ENCODE data around the gene VMP1. TPM values are rescaled to one million over a fixed set of nuclear protein-coding genes. Genes with fewer than 3 reads are reported as not detected.
"Not testable (repeated sequence)": the region's sequence is repeated elsewhere in the genome, so short reads cannot be mapped to it uniquely, and the experiment has no call there.

The VMP1 gene
- total RNA-seq, 2 experiments from 2014 or later, result 29.2 to 38.0 TPM

DNA sequence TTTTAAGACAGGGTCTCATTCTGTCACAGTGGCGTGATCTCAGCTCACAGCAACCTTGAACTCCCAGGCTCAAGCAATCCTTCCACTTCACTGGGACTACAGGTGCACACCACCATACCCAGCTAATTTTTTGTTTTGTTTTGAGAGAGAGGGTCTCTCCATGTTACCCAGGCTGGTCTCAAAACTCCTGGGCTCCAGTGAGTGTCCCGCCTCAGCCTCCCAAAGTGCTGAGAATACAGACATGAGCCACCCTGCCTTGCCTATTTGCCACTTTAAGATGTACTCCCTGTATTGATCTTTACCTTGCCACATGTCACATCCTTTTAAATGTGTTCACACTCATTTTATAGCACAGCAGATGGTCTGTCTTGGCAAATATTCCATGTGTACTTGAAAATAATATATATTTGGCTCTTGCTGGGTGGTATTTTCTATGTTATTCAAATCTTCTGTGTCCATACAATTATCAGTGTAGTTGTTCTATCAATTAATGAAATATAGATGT lies 50.5 kb downstream of the VMP1 start:
- POLR2A ChIA-PET, result interaction anchor here (0.6 to 0.7 kb wide), 3 partner anchors 47 to 178 kb away, joined by 3 to 5 read pairs (median 3); no protein-coding TSS in a partner anchor

DNA sequence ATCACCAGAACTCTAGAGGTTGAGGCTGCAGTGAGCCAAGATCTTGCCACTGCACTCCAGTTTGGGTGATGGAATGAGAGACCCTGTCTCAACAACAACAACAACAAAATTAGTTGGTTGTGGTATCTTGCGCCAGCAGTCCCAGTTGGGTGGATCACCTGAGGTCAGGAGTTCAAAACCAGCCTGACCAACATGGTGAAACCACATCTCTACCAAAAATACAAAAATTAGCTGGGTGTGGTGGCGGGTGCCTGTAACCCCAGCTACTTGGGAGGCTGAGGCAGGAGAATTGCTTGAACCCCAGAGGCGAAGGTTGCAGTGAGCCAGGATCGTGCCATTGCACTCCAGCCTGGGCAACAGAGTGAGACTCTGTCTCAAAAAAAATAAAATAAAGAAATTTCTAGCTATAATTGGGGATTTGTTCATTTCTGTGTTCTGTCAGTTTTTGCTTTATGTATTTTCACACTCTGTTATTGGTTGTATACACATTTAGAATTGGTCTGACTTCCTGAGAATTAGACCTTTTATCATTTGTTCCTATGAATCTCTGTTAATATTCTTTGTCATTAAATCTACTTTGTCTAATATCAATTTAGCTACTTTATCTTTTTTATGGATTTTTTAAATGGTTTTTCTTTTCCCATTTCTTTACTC lies 51.7 kb downstream of the VMP1 start:
- H3K79me2 ChIP-seq (ENCODE audit: insufficient read depth, low read depth, low read length); DNase-seq (ENCODE audit: low spot score); H3K4me1 ChIP-seq (ENCODE audit: insufficient read depth, low read length, poor library complexity, severe bottlenecking); H3K9me3 ChIP-seq (ENCODE audit: low read length); H3K9me2 ChIP-seq (ENCODE audit: insufficient read depth, low read length); H3K4me3 ChIP-seq (ENCODE audit: low read depth, low read length, poor library complexity, severe bottlenecking); H3K27ac ChIP-seq (ENCODE audit: low read depth, low read length, poor library complexity, severe bottlenecking); H4K20me1 ChIP-seq (ENCODE audit: insufficient read depth, low read length); BruUV-seq (replicated peaks); CTCF ChIA-PET (ENCODE audit: unreplicated experiment); H3K4me2 ChIP-seq (ENCODE audit: low read length); H2AFZ ChIP-seq (ENCODE audit: low read length): not testable (repeated sequence)
- peaks cover 45% of the 10 kb centered on the region for H3K36me3 ChIP-seq (ENCODE audit: insufficient read depth, low read length)
- intact Hi-C loops (cut with micrococcal nuclease; ENCODE audit: unreplicated experiment), result loop anchor here (5.0 kb wide), 1 partner anchor 153 kb away; no protein-coding TSS in a partner anchor
- POLR2A ChIA-PET, result interaction anchor here (0.5 to 1.0 kb wide), 4 partner anchors 11 to 284 kb away, joined by 3 read pairs; no protein-coding TSS in a partner anchor

More for the DNA sequence above, 50.5 kb downstream of the VMP1 start:
- H3K36me3 ChIP-seq (ENCODE audit: insufficient read depth, low read length), result peaks cover 45% of the 10 kb centered on the region
- no peaks in the 10 kb centered on the region for H4K20me1 ChIP-seq (ENCODE audit: insufficient read depth, low read length)
- no peak for TF ChIP-seq EZH2phosphoT487 (IDR thresholded peaks at IDR 0.05; ENCODE audit: borderline replicate concordance, low read depth, low read length)
- TF ChIP-seq, protein P1, sequence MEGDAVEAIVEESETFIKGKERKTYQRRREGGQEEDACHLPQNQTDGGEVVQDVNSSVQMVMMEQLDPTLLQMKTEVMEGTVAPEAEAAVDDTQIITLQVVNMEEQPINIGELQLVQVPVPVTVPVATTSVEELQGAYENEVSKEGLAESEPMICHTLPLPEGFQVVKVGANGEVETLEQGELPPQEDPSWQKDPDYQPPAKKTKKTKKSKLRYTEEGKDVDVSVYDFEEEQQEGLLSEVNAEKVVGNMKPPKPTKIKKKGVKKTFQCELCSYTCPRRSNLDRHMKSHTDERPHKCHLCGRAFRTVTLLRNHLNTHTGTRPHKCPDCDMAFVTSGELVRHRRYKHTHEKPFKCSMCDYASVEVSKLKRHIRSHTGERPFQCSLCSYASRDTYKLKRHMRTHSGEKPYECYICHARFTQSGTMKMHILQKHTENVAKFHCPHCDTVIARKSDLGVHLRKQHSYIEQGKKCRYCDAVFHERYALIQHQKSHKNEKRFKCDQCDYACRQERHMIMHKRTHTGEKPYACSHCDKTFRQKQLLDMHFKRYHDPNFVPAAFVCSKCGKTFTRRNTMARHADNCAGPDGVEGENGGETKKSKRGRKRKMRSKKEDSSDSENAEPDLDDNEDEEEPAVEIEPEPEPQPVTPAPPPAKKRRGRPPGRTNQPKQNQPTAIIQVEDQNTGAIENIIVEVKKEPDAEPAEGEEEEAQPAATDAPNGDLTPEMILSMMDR (conservative IDR thresholded peaks at IDR 0.05; ENCODE audit: low read length), result no peak
- DNase-seq (ENCODE audit: low spot score), result no peak
- H3K27ac ChIP-seq (ENCODE audit: low read depth, low read length, poor library complexity, severe bottlenecking), result no peak overlapping the region
- CTCF ChIA-PET (ENCODE audit: unreplicated experiment), result no interaction called here
- BruUV-seq (replicated peaks), result no TSS peak
- no peak overlapping the region for H3K4me3 ChIP-seq (ENCODE audit: low read depth, low read length, poor library complexity, severe bottlenecking)
- H3K9me3 ChIP-seq (ENCODE audit: low read length), result no peaks in the 10 kb centered on the region
- H3K4me1 ChIP-seq (ENCODE audit: insufficient read depth, low read length, poor library complexity, severe bottlenecking), result peaks cover 3% of the 10 kb centered on the region
- H3K9me2 ChIP-seq (ENCODE audit: insufficient read depth, low read length), result no peaks in the 10 kb centered on the region
- intact Hi-C loops (cut with micrococcal nuclease; ENCODE audit: unreplicated experiment), result loop anchor here (5.0 kb wide), 1 partner anchor 154 kb away; no protein-coding TSS in a partner anchor
- no peaks in the 10 kb centered on the region for H3K79me2 ChIP-seq (ENCODE audit: insufficient read depth, low read depth, low read length)
- H3K4me2 ChIP-seq (ENCODE audit: low read length), result no peak overlapping the region
- no peak overlapping the region for H2AFZ ChIP-seq (ENCODE audit: low read length)

DNA sequence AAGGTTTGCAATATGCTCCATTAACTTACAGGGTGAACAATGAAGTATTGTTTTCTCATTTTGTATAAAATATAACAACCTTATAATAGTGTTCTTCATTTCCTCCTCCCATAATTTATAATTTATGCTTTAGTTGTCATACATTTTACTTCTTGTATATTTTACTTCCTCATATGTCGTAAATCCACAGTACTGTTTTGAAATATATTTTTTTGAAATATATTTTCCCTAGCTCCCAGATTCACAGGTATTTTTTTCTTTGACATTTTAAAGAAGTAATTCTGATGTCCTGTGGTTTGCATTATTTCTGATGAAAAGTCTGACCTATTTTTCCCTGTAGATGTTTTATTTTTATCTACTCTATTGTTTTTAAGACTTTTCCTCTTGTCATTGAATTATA lies 52.7 kb downstream of the VMP1 start:
- no peak for TF ChIP-seq EZH2phosphoT487 (IDR thresholded peaks at IDR 0.05; ENCODE audit: borderline replicate concordance, low read depth, low read length)
- TF ChIP-seq, protein P1 (conservative IDR thresholded peaks at IDR 0.05; ENCODE audit: low read length), result no peak
- Histone ChIP-seq H3K27ac (ENCODE audit: low read depth, low read length, poor library complexity, severe bottlenecking) (no peak overlapping the region), H4K20me1 (ENCODE audit: insufficient read depth, low read length) (no peaks in the 10 kb centered on the region), H3K9me2 (ENCODE audit: insufficient read depth, low read length) (no peaks in the 10 kb centered on the region), H3K4me2 (ENCODE audit: low read length) (no peak overlapping the region), H3K4me3 (ENCODE audit: low read depth, low read length, poor library complexity, severe bottlenecking) (no peak overlapping the region), H3K79me2 (ENCODE audit: insufficient read depth, low read depth, low read length) (no peaks in the 10 kb centered on the region), H3K9me3 (ENCODE audit: low read length) (no peaks in the 10 kb centered on the region), H3K4me1 (ENCODE audit: insufficient read depth, low read length, poor library complexity, severe bottlenecking) (no peaks in the 10 kb centered on the region), H3K36me3 (ENCODE audit: insufficient read depth, low read length) (peaks cover 44% of the 10 kb centered on the region), H2AFZ (ENCODE audit: low read length) (no peak overlapping the region)
- CTCF ChIA-PET (ENCODE audit: unreplicated experiment), result no interaction called here
- POLR2A ChIA-PET, result interaction anchor here (0.6 to 1.3 kb wide), 2 partner anchors 9 to 19 kb away, joined by 3 read pairs; no protein-coding TSS in a partner anchor
- intact Hi-C loops (cut with micrococcal nuclease; ENCODE audit: unreplicated experiment), result no loop called here
- no peak for DNase-seq (ENCODE audit: low spot score)
- BruUV-seq (replicated peaks), result no TSS peak

Measured in OCI-LY7 (cell line).